Myocyte (in vitro differentiated cells): Measurements from ENCODE around the gene KTI12. TPM values are rescaled to one million over a fixed set of nuclear protein-coding genes. Genes with fewer than 3 reads are reported as not detected.
A peak's percentile ranks its signal among the peaks of the same experiment; 100 is the strongest.
"Not testable (repeated sequence)": the region's sequence is repeated elsewhere in the genome, so short reads cannot be mapped to it uniquely, and the experiment has no call there.

Experiments
- DNase-seq: peaks from one replicate; pipeline ENCODE4 v3.0.0-alpha.2; 2012; ENCODE audit warnings: low read depth
- polyA plus RNA-seq: library from polyadenylated mRNA; unstranded; fragments of >200 nt; gene quantifications from one replicate; pipeline ENCODE4 v1.2.1, GENCODE V29; 2012; ENCODE audit warnings: missing spikeins
- total RNA-seq: library from RNA; depleted of rRNA; stranded (reverse); fragments of >200 nt; gene quantifications from 2 replicates; pipeline ENCODE4 v1.2.3, GENCODE V29; 2014

Gene KTI12
- 11.6 and 11.9 TPM in 2 replicates for total RNA-seq
- polyA plus RNA-seq, result 8.7 TPM

DNA sequence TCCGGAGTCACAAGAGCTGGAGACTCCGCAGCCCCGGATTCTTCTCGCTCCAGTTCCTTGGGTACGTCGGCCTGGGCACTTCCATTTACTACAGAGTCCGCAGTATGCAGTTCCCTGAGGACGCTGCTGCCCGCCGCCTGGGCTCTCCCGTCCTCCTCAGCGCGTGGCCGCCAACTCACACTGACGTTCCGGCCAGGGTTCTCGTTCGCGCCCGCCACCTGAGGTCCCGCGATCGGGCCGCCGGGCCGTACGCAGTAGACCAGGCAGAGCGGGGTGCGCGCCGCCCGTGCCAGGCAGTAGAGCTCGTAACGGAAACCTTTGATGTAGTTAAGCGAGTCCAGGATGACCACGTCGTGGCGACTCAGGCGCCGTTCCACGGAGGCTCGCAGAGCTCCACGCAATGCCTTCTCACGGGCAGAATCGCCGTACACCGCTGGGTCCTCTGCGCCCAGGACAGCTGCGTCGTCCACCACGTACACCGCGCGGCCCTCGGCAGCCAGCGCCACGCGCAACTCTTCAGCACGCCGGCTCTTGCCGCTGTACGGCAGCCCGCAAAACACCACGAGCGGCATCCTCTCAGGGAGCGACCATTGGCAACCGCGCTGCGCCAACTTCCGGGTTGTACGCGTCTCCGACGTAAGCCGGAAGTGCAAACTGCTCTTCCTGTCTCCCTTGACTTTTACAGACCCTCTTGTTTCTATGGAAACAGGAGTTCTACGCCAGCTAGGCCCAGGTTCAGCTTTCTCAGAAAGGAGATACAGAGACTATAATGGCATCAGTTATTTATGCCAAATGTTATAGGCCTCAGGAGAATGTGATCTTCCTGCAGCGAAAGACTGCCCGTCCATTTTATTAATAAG lies at the start of gene KTI12:
KTI12 (minus strand) TSS at position 621 of the 860 bp plus-strand sequence; CDS start at position 572, 49 bp downstream.
- peak; percentile 94 for DNase-seq

DNA sequence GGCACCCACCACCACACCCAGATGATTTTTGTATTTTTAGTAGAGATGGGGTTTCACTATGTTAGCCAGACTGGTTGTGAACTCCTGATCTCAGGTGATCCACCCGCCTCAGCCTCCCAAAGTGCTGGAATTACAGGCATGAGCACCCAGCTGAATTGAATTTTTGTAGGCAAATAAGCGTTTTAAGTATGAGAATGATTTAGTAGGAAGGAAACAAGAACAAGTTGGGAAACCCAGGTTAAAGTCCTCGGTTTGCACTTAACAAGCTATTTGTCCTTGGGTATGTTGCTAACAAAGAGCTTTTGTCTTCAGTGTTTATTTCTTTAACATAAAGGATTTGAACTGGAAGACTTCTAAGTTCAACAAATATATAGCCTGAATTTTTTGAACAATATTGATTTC lies 46.4 kb upstream of the KTI12 start:
- no peak for DNase-seq

DNA sequence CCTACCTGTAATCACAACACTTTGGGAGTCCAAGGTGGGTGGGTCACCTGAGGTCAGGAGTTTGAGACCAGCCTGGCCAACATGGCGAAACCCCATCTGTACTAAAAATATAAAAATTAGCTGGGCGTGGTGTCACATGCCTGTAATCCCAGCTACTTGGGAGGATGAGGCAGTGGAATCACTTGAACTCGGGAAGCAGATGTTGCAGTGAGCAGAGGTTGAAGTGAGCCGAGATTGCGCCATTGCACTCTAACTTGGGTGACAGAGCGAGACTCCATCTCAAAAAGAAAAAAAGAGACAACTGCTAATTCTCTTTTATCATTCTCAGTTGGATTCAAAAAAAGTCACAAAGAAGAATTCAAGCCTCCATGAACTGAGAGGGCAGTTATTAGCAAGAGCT lies 43.7 kb upstream of the KTI12 start:
- not testable (repeated sequence) for DNase-seq

DNA sequence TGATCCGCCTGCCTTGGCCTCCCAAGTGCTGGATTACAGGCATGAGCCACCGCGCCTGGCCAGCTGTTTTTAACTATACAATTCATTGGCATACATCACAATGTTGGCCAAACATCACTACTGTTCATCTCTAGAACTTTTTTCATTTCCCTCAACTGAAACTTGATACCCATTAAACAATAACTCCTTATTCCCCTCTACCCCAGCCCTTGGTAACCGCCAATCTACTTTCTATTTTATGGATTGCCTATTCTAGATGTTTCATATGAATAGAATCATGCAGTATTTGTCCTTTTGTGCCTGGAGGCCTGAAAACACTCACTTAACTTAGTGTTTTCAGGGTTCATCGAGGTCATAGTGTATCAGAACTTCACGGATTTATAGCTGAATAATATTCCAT lies 38.7 kb upstream of the KTI12 start:
- no peak for DNase-seq

DNA sequence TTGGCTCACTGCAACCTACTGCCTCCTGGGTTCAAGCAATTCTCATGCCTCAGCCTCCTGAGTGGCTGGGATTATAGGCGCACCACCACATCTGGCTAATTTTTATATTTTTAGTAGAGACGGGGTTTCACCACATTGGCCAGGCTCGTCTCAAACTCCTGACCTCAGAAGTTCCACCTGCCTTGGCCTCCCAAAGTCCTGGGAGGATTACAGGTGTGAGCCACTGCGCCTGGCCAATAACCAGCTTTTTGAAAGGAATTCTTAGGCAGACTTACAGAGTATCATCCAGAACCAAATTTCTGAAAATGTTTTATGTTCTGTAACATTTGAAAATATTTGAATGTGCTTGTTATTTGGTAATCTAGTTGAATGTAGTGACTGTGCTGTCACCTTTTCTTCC lies 37.1 kb upstream of the KTI12 start:
- DNase-seq, result no peak

GRCh38 chr1:52063192-52063591 lies 29.6 kb upstream of the KTI12 start:
- no peak for DNase-seq

GRCh38 chr1:52060822-52061221 lies 27.2 kb upstream of the KTI12 start:
- no peak for DNase-seq

GRCh38 chr1:52059888-52060287 lies 26.3 kb upstream of the KTI12 start:
- DNase-seq, result no peak

- peak; percentile 23 for DNase-seq
Observed at GRCh38 chr1:52059321-52059720, 25.7 kb upstream of the KTI12 start.

DNA sequence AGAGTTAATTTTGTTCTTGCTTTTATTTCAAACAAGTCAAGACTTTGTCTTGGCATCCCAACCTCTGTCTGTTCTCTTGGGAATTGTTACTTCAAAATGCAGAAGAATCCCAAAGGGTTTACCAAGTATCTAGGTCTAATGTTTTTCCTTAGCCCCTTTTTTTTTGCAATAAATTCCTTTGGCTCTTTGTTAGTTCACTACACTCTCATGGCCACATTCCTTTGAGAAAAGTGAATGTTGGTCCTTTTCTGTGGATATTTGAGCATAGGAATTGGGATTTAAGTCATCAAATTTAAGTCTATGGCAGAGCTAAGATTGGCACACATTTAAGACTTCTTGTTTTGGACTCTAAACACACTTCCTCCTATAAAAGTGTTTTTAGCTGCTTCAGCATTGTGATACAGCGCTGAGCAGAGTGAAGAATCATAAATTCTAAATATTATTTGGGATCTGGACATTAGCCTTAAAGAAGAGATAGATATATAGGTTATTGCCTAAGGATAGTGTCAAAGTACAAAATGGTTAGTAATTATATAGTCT lies 24.3 kb upstream of the KTI12 start:
- no peak for DNase-seq

GRCh38 chr1:52057255-52057654 lies 23.6 kb upstream of the KTI12 start:
- DNase-seq, result no peak

DNA sequence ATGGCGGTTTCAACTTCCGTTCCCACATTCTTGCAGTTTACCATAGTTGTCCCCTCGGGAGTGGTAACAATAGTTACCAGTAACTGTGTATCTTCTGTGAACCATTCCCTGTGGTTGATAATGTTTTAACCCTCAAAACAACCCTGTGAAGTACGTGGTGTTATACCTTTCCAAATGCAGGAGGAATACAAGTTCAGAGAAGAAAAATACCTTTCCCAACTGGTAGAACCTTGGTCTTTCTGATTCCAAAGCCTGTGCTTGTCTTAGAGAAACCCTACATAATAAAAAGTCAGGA lies 23.3 kb upstream of the KTI12 start:
- DNase-seq, result peak; percentile 67

DNA sequence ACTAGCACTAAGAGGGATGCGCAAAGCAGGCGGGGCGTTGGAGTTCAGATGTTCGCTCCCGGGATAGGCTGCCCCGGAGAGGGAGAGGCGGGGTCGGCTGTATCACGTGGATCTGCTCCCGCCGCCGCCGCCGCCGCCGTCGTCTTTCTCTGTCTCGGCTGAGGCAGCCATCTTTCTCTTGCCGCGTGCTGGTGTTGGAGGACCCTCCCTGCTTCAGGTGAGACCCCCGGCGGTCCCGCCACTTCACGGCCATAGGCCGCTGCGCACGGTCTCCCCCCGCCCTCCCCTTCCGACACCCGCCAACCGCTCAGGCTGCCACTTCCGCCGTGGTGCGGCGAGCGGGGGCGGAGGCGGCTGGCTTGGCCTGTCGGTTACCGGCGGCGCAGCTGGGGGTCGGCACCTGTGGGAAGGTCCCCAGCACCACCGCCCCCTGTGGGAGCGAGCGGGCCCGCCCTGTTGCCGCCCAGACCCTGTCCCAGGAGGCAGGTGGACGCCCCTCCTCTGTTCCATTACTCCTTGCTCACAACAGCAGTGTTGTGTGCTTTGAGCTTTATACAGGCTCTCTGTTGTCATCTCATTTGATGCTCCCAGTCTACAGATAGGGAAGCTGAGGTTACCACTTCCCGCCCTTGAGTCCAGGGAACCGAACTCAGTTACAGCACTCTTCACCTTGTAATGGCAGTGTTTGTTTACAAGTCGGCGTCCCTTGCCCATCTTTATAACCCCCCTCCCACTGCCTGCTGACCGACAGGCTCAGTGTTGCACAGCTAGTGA lies 22.7 kb upstream of the KTI12 start, which contains the start of gene BTF3L4:
BTF3L4 (plus strand) TSS at position 133 of the 774 bp plus-strand sequence. CDS start 3,553 bp downstream, outside the sequence.
- DNase-seq, result peak; percentile 96

GRCh38 chr1:52055866-52056162 lies 22.2 kb upstream of the KTI12 start:
- DNase-seq, result no peak

- peak; percentile 87 for DNase-seq
Observed at GRCh38 chr1:52055066-52055865, 21.7 kb upstream of the KTI12 start, which contains the start of gene TXNDC12. Gene TXNDC12, minus strand, starts transcription at chr1:52055191. Its CDS starts 95 bp downstream, at chr1:52055096.

DNA sequence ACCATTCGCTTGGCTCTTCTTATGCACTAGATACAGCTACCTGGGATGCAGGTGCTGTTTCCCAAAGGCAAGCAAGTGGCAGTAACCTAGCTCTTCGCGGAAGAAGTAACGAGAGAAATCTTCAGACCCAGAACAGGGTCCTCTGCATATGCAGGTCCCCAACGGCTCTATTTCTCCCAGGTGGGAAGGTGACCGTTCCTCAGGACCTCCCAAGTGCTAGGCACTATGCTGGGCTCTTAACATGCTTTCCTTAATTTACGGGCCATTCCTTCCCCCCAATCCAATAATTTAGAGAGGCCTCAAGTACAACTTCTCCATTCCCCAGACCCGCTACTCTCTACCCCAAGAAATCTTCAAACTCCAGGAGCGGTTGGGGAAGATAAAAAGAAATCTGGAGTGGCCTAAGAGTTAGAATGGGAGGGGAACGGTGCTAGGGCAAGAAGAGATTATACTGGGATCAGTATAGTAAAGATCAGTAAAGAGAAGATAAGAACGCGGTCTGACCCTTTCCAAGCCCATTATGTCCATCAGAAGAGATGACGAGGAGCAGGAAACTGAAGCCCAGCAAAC lies 21.0 kb upstream of the KTI12 start:
- no peak for DNase-seq

GRCh38 chr1:52053862-52054261 lies 20.3 kb upstream of the KTI12 start:
- DNase-seq, result no peak

GRCh38 chr1:52049337-52049736 lies 15.7 kb upstream of the KTI12 start:
- DNase-seq, result not testable (repeated sequence)

DNA sequence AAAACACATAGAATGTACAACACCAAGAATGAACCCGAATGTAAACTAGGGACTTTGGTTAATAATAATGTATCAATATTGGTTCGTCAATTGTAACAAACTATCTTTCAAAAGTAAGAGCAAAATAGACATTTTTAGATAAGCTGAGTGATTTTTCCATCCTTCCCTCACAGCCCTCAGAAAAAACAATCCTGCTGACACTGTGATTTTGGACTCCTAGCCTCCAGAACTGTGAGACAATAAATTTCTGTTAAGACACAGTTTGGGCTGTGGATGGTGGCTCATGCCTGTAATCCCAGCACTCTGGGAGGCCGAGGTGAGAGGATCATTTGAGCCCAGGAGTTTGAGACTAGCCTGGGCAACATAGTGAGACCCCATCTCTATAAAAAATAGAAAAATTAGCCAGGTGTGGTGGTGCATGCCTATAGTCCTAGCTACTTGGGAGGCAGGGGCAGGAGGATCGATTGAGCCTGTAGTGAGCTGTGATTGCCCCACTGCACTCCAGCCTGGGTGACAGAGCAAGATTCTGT lies 12.1 kb upstream of the KTI12 start:
- not testable (repeated sequence) for DNase-seq

DNA sequence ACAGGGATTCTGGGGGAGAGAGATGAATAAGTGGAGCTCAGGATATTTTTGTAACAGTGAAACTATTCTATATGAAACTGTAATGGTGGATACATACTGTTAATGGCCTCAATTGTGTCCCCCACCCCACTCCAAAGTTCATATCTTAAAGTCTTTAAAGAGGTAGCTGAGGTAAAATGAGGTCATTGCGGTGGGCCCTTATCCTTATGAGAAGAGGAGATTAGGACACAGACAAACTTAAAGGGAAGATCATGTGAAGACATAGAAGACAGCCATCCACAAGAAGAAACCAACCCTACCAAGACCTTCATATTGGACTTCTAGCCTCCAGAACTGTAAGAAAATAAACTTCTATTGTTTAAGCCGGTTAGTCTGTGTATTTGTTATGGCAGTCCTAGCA lies 11.6 kb upstream of the KTI12 start:
- DNase-seq, result no peak
